CD4-positive, alpha-beta T cell treated with Interleukin-4 for 4 hours (primary cell): Measurements from ENCODE around the gene SLC41A3.
A peak's percentile ranks its signal among the peaks of the same experiment; 100 is the strongest.

Experiments
- DNase-seq: peaks from one replicate; pipeline ENCODE4 v3.0.0-alpha.2; 2020

The SLC41A3 gene

DNA sequence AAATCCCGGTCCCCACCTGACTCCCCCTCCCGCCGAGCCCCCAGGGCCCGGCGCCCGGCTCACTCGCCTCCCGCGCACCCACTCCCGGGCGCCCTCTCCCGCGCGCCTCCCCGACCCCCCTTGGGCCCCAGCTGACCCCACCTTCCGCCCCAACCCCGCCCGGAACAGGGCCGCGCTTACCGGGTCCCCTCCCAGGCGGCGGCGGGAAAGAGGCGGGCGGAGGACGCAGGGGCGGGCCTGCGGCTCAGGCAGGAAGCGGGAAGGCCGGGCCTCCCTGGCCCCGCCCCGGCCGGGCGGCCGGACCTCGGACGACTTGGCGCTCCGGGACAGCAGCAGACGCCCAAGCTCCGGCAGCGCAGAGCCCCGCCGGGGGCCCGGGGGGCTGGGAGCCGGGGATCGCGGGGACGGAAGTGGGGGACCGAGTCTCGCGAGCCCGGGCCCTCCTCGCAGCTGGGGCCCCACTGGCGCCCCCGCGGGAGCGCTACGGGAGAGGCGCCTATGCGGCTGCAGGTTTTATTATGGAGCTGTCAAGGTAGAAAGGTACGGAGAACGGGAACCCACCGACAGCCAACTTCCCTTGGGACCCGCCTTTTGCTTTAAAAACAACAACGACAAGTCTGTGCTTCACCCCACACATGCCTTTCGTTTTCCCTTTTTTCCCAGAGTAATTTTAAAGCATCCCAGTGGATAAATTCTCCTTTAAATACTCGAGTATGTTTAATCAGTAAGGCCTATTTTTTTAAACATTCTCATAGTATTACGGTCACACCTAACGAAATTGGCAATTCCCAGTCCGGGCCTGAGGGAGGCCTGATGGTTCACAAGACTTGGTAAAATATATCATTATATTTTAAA, at the start of gene SLC41A3:
Gene SLC41A3, minus strand, starts transcription at position 212 of the 855 bp plus-strand sequence. CDS start 15,905 bp downstream, outside the sequence.
- DNase-seq, result peak; percentile 77

DNA sequence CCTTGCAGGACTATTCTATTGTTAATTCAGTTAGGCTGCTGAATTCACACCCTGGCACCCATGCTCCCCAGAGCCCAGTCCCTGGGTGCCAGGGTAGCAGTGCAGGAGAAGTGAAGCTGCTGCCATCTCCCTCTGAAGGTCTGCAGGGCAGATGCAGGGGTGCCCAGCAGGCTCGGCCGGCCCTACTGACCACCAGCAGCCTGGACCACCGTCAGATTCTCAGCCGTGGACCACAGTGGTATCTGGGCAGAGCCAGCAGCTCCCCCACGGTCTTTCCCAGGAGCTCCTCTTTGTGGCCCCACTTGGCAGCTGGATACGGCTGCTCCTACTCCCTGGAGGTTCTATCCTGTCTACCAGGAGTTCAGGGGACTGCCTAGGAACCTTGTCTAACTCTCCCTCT, 49.7 kb upstream of the SLC41A3 start:
- no peak for DNase-seq

DNA sequence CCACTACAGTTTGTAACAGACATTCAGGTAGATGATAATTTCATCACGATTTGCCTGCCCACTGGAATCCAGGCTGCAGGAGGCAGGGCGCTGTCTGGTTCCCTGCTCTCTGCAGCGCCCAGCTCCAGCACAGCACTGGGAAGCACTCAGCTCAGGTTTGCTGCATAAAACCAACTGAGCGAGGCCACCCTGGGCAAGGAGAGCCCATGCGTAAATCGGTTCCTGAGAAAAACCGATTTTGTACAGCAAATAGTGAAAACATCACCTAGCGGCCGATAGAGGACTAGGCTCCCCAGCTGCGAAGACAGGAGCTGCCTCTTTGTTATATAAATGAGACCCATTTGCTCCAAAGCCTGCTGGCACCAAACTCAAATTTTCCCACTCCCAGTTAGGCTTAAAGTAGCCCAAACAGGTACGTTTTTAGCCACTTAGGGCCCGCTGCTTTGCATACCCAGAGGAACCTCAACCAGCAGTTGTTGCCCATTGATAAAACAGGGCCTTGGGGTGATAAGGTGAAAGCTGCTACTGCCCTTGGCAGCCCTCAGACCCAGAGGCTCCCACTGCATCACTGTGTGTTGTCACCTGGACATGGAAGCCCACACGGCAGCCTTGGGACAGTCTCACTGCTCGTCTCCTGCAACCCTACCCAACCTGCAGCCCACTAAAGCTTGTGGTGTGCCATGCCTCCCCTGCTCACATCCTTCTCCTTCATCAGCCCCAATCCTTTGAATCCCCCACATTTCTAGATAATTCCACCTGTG, 49.0 kb upstream of the SLC41A3 start:
- no peak for DNase-seq

DNA sequence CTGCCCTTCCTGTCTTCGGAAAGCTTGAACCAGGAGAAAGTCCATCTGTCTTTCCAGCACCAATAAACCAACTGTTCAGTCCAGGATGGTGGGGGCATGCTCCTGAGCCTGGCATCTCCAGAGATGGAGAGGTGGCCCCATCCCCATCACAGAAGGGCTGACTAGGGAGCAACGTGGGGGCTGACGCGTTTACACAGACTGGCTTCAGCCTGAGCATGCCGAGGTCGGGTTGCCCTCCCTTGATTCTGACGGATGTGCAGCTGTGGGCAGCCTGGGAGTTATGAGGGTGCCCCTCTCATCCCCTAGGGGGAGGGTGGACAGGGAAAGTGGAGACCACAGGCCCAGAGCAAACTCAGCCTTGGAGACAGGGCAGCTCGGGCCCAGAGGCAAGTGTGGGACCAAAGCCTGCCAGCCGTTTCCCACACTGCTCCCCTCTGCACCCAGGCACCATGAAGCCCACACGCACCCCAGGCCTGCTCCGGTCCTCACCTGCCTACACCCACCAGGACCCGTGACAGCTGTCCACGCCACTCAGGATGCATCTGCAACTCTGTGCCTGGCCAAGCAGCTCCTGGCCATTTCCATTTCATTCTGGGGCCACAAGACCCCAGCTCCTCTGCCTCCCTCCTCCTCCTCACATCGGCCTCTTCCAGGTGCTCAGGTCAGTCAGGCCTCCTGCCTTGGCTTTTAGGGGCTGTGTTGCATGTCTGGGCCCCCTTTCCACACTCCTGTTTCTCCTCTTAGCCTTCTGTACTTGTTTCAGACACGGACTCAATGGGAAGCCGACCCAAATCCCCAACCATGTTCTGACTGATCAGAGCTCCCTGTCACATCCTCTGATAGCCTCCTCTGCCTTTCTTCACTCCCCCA, 48.2 kb upstream of the SLC41A3 start:
- DNase-seq, result no peak

DNA sequence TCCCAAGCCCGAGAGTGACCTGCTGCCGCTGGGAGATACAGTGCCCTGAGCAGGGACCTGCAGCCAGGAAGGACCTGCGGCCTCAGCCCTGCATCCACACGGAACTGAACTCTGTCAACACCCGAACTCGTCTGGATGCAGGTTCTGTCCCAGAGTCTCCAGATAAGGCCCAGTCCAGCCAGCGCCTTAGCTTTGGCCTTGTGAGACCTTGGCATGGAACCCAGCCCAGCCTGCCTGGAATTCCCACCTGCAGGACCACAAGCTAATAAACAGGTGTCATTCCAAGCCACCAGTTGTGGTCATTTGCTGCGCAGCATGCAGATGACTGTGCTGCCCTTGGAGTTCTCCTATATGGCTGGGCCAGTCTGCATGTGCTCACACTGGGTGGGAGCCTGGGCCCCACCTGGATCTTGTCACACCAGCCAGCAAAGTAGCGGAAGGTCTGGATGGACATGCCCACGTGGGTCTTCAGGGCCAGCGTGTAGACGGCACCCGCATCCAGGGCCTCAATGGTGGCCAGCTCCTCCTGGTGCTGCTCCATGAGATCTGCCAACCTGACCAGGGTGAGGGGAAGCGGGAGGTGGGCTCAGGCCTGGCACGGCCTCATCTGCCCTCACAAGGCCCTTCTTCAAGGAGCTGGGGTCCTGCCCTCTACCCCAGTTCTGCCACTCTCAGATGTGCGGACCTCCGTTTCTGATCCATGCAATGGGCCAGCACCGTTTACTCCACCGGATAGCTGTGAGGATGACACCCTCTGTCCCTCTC, 47.2 kb upstream of the SLC41A3 start:
- no peak for DNase-seq

DNA sequence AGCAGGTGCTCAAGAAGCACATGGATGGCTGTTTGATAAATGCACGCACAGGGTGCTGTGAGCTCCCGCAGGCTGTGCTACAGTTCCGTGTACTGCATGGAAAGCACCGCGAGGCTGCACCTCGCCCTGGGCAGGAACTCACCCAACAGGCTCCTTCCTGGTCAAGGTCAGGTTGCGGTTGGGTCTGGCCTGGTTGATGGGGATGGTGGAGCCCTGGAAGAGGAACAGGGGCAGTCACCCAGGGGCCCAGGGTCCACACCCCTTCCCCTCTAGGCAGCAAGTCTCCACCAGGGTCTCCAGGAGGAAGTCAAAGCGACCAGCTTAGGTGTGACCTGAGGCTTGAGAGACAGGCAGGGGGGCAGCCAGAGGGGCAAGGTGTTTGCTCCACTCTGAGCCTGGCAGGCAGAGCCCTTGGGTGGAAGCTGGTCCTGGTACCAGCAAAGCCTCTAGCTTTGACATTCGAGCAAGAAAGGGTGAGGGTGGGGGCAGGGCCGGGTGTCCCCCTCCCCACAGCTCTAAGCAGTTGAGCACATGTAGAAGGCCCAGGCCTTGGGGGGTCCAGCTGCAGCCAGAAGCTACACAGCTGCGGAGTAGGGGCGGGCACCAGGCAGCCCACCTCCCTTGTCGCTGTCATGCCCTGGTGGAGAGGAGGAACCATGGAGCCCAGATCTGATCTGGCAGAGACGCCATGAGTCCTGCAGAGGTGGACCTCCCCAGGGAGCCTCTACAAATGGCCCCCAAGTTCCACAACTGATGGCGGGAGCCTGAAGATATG, 46.3 kb upstream of the SLC41A3 start:
- DNase-seq, result no peak

DNA sequence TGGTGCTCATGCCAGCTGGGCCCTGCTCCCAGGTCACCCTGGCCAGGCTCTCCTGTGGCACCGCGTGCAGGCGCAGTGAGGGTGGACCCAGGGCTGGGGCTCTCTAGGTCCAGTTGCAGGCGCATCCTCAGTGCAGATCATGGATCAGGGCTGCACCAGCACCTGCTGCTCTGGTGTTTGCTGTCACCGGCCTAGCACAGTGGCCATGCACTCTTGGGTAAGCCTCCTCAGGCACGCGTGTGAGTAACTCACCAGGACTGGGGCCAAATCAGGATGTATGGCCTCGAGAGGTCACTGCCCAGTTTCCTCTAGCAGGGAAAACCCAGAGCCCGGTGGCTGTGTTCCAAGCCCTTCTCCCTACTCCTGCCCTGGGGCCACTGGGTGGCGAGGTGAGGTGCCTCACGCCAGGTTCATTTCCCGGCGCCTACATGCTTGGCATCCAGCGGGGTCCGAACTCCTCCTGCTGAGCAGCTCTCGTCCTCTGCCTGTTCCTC, 45.5 kb upstream of the SLC41A3 start:
- no peak for DNase-seq

DNA sequence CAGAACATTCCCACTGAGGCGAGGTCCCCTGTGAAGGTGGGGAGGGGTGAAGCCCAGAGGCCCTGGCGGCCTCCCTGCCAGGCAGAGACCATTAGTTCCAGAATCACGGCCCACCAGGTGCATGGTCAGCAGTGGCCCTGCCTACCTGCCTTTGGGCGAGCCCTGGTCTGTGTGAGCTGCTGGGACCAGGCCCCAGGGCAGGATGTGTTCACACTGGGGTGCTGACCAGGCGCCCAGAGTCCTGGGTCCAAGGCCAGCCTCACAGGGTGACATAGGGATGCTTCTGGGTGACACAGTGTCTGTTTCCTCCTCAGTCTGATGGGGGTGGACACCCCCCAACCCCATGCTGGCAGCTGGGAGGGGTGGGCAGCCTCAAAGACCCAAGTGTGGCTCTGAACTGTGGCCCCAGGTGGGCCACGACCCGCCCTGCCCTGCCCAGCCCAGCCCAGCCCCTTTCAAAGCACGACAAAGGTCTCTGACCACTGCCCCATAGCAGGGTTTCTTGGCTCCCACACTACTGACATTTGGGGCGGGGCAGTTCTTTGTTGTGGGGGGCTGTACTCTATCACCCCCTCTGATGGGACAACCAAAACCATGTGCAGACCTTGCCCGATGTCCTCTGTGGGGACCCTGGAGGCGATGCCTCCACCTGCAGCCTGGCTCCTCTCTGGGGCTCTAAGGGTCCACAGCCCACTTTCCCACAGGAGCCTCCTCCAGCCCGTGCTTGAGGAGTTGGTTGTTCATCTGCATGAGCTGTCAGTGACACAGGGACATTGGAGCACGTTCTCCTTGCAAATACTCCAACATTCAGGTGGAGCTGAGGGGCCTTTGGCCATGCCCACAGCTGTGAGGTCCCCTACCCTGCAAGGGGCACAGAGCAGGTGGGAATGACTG, 44.8 kb upstream of the SLC41A3 start:
- no peak for DNase-seq

DNA sequence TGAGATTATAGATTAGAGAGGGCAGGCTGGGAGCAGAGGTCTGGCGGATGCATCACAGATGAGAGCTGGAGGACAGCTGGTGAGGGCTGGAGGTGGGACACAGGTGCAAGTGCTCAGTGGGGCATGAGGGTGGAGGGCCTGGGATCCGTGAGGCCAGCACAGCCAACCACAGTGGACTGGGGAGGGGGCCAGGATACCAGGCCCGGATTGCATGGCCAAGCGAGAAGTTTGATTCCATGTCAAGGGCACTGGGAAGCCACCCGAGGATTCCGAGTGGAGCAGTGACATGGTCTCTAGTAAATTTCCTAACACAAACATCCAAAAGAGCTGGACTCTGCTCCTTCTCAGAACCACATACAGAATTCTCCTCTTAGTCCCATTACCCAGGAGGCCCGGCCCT, 44.0 kb upstream of the SLC41A3 start:
- DNase-seq, result no peak

DNA sequence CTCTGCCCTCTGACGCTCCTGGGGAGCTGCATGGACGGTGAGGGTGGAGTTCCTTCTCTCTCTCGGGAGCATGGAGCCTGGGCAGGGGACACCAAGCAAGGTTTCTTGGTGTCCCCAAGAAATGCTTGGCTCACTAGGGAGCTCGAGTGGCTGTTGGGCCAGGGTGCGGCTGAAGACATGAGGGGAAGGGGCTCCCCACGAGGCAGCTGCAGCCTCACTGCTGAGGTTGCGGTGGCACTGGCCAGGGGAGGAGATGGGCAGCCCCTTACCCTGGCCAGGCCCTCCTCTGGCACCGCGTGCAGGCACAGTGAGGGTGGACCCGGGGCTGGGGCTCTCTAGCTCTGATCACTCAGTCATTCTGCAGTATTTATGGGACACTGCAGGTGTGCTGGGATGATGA, 43.5 kb upstream of the SLC41A3 start:
- no peak for DNase-seq

DNA sequence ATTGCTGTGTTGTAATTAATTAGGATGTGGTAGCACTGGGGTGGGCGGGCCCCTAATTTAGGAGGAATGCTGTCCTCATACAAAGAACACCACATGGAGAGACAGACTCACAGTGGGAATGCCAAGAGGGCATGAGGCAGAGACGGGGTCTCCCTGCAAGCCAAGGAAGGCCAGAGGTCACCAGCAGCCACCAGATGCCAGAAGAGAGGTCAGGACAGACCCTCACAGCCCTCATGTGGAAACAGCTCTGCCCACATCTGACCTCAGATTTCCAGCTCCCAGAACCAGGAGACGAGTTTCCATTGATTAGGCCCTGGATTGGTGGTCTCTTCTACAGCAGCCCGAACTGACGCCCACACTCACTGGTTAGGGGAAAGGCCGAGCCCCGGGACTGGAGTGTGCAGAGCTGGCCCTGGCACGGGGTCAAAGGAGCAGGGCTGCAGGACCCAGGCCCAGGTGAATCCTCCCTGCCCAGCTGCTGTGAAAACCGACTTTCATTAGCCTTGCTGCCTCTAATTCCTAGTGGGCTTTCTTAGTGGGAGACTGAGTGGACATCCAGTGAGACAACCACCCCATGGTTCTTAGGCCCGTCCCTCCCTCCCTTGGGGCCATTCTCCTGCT, 43.0 kb upstream of the SLC41A3 start:
- no peak for DNase-seq

DNA sequence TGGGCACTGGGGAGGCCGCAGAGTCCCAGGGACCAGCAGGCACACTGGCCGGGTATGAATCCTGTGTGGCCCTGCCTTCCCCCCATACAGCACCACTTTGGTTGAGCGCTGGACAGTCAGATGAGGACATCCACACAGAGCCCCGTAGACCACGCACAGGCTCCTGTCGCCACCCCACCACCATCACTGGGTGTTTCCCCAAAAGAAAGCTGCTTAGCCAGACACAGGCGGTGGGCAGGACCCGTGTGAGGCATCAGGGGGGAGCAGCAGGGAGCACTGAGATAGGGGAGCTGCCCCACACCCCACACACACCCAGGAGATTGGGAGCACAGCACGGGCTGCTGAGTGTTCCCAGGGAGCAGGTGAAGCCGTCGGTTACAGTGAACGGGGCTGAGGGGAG, 42.4 kb upstream of the SLC41A3 start:
- no peak for DNase-seq

DNA sequence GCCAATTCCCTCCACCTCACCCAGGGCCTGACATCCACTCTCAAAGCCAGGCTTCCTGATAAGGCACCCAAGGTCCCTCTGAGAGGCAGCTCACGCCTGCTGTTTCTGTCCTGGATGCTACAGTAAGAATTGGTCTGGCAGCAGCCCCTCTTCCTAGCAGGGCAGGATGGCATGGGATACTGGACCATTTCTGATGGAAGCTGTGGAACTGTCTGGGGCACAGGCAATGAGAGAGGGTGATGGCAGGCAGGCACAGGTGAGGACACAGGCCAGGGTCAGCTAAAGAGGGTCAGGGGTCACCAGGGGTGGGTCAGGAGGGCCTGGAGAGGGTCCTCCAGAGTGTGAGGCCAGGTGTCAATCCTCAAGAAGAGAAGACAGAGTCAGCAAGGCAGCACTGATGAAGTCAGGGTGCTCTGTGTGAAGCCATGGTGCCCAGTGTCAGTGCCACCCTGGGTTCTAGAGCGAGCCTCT, 41.9 kb upstream of the SLC41A3 start:
- no peak for DNase-seq

DNA sequence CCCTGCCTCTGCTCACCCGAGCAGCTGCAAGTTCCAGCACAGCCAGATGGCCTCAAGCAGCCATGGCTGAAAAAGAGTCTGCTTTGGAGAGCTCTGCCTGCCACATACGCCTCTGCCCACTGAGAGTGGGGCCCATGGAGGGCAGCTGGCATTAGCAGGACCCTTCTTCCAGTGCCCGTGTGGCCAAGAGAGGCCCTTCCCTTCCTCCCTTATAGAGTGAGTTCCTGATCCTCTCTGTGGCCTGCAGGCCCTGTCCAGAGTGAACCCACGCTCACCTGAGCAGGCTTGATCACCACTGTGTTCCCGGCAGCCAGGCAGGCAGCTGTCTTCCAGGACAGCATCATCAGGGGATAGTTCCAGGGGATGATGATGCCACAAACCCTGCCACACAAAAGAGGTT, 41.4 kb upstream of the SLC41A3 start:
- no peak for DNase-seq

DNA sequence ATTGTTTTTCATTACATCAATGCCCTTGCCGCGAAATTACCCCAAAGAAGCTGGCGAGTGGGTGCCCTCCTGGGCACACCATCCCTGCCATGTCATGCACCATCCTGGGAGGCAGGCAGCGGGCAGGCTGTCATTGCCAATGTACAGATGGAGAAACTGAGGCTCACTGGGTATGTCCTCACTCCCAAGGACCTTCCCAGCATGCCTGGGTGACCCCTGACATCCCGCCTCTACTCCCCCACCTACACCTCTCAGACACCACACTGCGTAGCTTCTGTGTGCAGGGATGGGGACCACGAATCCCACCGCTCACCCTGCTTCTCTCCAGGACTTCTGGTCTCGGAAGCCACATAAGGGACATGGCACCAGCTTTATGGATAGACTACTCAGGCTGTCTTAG, 41.0 kb upstream of the SLC41A3 start:
- no peak for DNase-seq

DNA sequence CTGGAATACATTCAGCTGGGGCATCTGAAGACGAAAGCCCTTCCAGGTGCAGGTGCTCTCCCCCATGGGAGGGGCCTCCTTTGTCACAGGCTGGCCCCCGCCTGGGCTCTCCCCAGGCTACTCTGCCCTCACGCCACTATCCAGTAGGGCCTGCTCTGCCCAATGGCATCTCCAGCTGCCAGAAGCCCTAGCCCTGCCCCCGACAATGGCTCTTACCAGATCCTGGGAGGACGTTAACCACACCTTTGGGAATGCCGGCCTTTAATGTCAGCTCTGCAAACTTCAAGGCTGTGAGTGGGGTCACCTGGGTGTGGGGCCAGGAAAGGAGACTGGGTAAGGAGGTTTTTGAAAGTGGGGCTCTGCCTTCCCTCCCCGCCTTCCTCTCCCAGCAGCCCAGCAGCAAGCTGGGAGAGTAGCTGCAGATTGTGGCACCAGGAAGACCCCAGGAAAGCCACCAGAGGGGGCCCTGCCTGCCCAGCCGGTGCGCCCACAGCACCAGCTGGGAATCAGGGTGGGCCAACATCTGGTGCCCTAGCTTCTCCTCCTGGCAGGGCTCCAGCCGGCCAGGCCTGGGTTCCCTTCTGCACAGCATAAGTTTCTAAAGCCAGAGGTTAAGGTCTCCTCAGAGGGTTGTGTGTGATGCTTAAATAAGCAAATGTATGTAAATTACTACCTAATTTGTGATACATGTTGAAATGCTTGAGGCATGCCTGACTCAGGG, 40.4 kb upstream of the SLC41A3 start:
- no peak for DNase-seq

DNA sequence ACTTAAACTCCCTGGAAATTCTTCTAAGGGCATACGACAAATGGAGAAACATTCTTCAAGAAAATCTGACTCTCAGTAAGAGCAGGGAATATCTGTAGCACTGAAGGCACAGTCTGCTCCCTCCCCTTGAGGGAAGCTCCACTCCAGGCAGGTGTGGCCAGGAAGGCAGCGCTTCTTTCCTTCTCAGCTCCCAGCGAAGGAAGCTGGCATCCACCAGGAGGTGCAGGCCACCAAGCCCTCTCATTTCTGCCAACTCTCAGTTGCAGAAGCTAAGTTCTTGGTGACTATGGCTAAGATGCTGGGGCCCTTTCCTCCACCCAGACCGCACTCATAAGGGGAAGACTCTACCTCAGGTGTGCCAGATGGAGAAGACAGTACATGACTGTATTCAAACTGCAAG, 37.7 kb upstream of the SLC41A3 start:
- no peak for DNase-seq

DNA sequence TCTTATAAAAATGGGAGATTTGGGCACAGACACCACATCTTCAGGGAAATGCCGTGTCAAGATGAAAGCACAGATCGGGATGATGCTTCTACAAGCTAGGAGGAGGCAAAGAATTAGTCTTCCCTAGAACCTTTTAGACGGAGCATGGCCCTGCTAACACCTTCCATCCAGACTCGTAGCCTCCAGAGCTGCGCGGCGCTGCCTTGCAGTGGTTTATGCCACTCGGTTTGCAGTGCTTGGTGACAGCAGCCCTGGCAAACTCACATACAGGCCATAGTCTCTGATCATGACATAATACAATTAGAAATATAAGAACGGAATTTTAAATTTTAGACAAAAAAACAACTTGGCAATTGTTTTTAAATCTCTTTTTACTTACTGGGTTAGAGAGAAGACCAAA, 37.1 kb upstream of the SLC41A3 start:
- no peak for DNase-seq

DNA sequence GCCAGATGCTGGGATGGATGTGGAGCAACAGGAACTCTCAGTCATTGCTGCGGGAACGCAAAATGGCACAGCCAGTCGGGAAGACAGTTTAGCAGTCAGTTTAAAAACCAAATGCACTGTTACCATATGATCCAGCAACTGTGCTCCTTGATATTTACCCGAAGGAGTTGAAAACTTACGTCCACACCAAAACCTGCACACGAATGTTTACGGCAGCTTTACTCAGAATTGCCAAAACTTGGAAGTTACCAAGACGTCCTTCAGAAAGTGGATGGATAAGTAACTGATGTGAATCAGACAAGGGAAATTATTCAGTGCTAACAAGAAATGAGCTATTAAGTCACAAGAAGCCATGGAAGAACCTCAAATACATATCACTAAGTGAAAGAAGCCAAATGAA, 36.1 kb upstream of the SLC41A3 start:
- DNase-seq, result no peak
